Epidermal melanocyte (primary cell): ENCODE data around the gene ADARB1.

Experiments used
- DNase-seq: peaks from one replicate; pipeline ENCODE4 v3.0.0; 2011; ENCODE audit warnings: low spot score; ENCODE audit not compliant: insufficient read length

ADARB1 gene

DNA sequence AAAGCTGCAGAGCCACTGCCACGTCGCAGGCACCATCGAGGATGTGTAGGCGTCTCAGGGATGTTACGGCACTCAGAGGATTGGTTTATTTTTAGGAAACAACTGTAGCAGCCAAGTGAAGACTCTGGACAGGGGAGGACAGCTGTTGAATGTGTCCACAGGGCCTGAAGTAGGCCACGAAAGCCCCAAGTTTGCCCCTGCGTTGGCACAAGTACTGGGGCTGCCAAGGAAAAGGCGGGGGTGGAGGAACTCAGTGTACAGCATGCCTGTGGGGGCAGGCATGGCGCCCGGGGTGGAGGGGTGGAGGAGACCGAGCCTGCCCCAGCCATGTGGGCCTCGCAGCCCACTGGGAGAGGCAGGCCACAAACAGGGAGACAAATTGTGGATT lies 89.7 kb downstream of the ADARB1 start:
- DNase-seq = no peak

DNA sequence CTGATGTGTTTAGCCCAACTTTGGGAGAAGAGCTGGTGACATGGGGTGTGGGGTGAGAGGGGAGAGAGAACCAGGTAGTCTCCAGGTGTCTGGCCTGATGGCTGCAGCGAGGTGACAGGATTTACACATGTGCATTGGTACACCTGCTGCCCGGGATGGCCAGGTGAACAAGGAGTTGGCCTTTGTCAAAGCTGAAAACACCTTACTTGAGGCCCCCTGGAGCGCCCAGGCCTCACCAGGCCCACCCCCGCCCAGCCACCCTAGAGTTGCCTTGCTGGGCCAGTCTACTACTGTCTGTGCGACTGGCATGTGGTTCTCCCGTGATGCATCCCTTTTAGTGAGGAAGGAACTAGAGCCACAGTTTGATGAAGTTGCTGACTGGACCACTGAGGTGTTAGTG lies 90.5 kb downstream of the ADARB1 start:
- DNase-seq = no peak

GRCh38 chr21:45166931-45167330 lies 92.6 kb downstream of the ADARB1 start:
- DNase-seq = no peak

- no peak for DNase-seq
These were observed 93.4 kb downstream of the ADARB1 start for GRCh38 chr21:45167796-45168222.

- DNase-seq = no peak
These were observed 94.1 kb downstream of the ADARB1 start for GRCh38 chr21:45168522-45168921.

DNA sequence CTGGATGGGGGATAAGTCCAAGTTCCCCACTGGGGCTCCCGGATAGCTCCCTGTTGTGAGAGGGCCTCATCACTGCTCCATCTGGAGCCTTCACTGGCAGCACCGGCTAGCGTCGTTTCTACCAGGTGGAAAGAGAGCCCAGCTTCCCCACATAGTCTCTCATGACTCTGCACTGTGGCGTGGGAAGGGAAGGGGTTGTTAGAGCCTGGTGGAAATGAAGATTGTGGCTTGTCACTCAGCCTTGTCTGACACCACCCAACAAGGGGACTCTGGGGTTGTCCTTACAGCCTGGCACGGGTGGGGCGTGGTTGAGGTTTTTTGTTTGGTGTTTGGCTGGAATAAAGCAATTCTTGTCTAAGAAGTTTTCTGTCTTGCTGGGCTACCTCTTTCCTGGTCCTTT lies 94.6 kb downstream of the ADARB1 start:
- DNase-seq = no peak

DNA sequence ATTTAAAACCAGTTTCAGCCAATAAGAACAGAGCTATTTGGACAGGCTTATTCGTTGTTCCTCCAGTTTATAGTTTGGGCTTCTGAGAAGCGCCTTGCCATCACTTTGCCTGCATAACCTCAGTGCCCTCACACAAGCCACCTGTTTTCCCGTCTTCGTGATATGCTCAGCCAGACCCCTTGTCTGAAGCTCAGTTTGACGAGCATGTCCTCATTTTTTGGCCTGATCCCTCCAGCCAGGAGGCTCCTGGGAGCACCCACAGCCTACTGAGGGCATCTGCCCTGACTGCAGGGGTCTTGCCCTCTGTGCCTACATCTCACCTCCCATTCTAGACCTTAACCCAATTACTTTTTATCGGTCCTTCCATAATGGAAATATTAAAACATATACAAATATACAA lies 95.3 kb downstream of the ADARB1 start:
- DNase-seq = no peak

GRCh38 chr21:45170987-45171386 lies 96.6 kb downstream of the ADARB1 start:
- no peak for DNase-seq

DNA sequence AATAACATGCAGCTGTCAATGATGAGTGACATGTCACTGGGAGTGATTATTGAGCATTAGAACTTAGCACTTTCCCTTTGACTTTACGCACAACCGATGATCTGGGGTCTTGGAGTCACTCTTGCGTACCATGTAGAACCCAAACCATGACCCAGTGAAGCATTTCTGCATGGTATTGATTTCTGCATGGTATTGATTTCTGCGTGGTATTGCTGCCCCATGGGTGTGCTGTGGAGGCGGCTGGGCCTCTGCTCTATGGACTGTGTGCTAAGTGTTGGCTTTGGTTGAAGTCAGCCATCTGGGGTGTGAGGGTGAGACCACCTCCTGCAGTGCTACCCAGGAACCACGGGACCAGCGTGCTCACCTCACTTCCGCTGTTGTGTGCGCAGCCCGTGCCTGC lies 98.0 kb downstream of the ADARB1 start:
- no peak for DNase-seq

DNA sequence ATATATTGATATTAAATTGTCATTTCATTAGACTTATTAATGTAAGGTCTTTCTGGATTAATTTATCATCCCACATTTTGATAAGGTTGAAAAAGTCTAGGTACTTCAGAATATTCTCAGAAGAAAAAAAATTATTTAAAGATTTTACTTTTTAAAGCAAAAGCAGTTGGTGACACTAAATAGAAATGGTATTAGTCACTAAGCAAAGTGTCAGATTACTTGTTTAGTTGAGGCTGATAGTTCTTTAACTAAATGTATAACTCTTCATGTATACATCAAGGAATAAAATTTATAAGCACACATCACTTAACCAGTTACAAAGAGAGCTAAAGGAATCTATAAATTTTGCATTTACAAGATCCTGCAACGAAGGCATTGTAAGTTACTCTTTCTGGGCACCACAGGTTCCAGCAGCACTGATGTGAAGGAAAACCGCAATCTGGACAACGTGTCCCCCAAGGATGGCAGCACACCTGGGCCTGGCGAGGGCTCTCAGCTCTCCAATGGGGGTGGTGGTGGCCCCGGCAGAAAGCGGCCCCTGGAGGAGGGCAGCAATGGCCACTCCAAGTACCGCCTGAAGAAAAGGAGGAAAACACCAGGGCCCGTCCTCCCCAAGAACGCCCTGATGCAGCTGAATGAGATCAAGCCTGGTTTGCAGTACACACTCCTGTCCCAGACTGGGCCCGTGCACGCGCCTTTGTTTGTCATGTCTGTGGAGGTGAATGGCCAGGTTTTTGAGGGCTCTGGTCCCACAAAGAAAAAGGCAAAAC lies 101.1 kb downstream of the ADARB1 start:
- DNase-seq = no peak

DNA sequence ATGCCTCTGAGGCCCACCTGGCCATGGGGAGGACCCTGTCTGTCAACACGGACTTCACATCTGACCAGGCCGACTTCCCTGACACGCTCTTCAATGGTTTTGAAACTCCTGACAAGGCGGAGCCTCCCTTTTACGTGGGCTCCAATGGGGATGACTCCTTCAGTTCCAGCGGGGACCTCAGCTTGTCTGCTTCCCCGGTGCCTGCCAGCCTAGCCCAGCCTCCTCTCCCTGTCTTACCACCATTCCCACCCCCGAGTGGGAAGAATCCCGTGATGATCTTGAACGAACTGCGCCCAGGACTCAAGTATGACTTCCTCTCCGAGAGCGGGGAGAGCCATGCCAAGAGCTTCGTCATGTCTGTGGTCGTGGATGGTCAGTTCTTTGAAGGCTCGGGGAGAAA lies 101.8 kb downstream of the ADARB1 start:
- DNase-seq = no peak

DNA sequence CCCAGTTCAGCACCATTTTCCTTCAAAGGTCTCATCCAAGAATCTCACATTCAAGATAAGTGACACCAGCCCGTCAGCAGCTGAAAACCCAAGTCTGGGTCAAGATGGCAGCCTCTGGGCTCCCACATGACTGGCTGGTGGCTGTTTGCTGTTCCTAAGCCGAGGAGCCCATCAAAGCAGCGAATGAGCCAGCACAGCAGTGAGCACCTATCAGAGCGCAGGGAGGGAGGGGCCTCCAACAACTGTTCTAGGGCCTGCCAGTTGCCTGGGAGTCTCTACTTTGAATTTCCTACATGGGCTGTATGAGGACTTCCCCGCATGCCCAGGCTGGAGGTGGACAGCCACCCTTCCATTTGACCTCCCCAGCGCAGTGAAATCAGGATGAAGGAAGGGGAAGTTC lies 102.7 kb downstream of the ADARB1 start:
- DNase-seq = no peak

DNA sequence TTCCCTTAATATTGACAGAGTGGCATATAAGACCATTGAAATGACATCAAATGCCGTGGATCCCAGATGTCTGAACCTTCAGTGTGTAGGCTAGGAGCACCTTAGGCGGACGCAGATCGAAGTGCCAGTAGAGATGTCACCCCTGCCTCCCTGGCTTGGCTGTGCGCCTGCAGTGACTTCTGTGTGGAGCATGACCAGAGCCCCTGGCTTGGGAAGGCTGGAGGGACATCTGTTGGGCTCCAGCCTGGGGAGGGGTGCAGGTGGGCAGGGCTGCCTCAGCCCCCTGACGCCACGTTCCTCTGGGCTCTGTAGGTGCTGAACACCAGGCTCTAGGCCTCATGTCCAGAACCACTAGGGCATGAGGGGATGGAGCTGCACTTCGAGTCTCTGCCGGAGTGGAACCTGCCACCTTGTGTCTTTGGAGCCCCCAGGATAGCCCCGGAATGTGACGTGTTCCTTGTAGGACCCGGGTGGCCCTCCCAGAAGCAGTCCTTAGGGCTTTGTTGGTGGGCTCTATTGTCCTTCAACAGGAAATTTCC lies 103.8 kb downstream of the ADARB1 start:
- DNase-seq = no peak

- no peak for DNase-seq
These were observed 104.6 kb downstream of the ADARB1 start for GRCh38 chr21:45178971-45179370.

- DNase-seq = no peak
These were observed 105.3 kb downstream of the ADARB1 start for GRCh38 chr21:45179568-45180245.

- DNase-seq = no peak
These were observed 105.8 kb downstream of the ADARB1 start for GRCh38 chr21:45180246-45180599.

DNA sequence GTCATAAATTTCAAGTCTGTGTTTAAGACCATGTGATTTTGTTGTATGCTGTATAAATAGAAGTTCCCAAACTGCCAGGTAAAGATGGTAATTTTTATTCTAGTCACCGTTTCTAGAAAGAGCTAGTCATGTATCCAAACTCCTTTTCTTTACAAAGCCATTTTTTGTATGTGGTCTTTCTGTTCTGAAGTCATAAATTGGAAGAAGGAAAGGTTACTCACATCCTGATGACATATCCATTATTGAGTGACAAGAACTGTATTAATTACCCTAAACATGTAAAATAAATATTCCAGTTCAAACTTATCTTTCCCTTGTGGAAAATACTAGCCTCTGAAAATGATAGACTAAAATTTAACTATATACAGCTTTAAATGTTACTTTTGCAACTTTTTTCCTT lies 108.6 kb downstream of the ADARB1 start:
- DNase-seq = no peak

DNA sequence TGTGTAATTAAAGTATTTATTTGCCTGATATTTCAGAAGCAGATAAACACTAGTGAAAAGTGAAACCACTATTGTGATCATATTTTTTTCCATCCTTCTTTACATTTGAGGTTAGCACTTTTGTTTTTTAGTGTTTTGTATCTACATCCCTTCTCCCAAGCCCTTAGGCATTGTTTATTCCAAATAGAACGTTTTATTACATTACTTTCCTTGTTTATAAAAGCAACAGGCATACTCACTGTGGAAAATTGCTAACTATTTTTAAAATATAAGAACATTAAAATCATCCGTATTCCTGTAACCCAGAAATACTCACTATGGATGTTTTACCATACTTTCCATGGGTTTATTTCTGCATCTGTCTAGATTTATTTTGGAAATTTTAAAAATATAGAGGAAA lies 109.5 kb downstream of the ADARB1 start:
- DNase-seq = no peak

DNA sequence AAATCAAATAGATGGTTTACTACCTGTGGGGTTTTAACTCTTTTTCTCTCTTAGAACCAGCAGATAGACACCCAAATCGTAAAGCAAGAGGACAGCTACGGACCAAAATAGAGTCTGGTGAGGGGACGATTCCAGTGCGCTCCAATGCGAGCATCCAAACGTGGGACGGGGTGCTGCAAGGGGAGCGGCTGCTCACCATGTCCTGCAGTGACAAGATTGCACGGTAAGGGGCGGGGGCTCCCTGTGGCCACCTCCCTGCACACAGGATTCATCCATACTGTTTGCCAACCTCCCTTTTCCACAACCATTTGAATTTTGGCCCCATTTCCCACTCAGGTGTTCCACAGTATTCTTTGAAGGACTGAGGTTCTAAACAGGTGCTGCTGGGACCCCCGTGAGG lies 110.5 kb downstream of the ADARB1 start:
- DNase-seq = no peak

DNA sequence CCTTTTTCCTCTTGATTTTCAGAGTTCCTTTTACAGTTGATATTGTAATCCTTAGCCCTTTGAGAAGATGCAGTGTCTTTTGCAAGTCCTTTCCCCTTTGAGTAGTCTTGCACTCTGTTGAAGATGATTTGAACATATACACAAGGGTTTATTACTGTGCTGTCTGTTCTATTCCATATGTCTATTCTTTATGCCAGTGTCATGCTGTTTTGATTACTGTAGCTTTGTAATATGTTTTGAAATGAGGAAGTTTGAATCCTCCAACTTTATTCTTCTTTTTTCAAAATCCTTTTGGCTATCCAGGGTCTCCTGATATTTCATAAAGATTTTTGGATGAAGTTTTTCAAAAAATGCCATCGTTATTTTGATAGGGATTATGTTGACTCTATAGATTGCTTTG lies 112.3 kb downstream of the ADARB1 start:
- DNase-seq = no peak

GRCh38 chr21:45187646-45188045 lies 113.3 kb downstream of the ADARB1 start:
- DNase-seq = no peak

- DNase-seq = no peak
These were observed 115.6 kb downstream of the ADARB1 start for GRCh38 chr21:45190013-45190412.

DNA sequence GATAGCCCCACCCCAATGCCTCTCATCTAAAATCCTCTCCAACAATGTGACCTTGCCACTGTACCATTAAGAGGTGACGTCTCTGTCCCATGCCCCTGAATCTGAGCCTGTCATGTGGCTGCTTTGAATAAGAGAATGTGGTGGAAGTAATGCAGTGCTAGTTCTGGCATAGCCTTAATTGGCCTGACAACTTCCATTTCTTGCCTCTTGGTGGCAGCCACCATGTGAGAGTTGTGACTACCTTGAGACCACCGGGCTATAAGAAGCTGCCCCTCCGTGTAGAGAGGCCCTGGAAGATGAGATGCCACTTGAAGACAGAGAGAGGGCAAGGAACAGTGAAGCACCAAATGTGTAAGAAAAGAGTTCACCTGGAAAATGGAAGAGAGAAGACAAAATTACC lies 118.0 kb downstream of the ADARB1 start:
- no peak for DNase-seq
